ENCODE results near the gene WNT5B.
A peak's percentile ranks its signal among the peaks of the same experiment; 100 is the strongest.

WNT5B gene

DNA sequence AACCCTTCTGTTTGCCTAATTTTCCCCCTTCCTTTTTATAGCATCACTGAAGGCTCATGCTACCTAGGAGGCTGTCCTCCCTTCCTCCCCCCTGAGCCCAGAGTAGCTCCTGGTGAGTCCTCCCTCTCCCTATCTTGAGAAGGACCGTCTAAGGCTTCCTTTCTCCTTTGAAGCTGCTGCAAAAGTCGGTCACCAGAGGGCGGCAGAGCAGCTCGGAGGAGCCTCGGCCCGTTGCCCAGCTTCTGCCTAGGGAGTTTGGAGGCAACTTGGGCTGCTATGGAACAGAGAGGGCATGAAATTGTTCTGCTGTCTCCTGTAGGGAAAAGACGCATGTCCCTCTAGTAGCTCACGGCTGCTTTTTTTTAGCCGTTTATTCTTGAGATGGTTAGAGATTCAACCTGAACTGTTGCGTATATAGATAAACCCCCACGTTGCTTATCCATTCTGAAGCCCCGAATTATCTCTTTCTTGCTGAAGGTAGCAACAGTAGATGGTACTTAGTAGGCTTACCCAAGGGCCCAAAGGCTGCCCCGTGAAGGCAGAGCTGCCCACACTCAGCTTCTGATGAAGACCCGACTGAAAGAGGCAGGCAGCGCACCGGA is 5.7 kb downstream of the WNT5B start:
- H3K4me3 ChIP-seq (ENCODE audit: low read depth, low read length) = no peak overlapping the region
- TF ChIP-seq, protein P1, sequence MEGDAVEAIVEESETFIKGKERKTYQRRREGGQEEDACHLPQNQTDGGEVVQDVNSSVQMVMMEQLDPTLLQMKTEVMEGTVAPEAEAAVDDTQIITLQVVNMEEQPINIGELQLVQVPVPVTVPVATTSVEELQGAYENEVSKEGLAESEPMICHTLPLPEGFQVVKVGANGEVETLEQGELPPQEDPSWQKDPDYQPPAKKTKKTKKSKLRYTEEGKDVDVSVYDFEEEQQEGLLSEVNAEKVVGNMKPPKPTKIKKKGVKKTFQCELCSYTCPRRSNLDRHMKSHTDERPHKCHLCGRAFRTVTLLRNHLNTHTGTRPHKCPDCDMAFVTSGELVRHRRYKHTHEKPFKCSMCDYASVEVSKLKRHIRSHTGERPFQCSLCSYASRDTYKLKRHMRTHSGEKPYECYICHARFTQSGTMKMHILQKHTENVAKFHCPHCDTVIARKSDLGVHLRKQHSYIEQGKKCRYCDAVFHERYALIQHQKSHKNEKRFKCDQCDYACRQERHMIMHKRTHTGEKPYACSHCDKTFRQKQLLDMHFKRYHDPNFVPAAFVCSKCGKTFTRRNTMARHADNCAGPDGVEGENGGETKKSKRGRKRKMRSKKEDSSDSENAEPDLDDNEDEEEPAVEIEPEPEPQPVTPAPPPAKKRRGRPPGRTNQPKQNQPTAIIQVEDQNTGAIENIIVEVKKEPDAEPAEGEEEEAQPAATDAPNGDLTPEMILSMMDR (conservative IDR thresholded peaks at IDR 0.05; ENCODE audit: low read depth, low read length) = peak; percentile 96
- DNase-seq (ENCODE audit: low read depth) = peak; percentile 84

DNA sequence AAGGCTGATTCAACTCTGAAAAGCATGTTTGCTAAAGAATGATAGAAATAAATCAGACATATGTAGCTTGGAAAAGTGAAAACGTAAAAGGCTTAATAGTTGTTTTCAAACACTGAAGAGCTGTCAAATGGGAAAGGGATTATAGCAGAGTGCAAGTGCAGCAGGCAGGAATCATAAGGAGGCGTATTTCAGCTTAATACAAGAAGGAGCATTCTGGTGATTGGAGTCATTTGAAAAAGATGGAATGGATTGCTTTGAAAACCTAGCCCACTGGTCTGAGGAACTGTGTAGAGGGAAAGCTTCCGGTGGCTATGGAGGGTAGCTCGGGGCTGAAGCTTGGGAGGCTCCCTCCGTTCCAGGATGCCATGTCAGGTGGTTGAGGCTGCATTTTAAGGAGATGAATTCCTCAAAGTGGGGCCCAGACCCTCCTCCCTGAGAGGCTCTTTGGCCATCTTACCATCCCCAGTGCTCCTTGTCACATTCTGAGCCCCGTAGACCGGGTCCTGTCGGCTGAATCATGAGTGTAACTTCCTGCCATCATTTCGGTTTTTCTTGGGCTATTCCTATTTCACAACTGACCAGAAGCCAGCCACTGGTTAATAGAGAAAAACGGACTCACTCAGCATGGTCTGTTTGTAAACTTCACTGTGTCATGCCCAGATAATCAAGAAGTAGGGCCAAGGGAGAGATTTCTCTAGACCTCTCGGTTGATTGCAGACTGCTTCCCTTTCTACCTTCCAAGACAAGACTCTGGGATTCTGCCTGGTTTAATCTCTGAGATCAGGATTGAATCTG is 6.5 kb downstream of the WNT5B start:
- TF ChIP-seq, protein P1 (conservative IDR thresholded peaks at IDR 0.05; ENCODE audit: low read depth, low read length) = no peak
- no peak overlapping the region for H3K4me3 ChIP-seq (ENCODE audit: low read depth, low read length)
- DNase-seq (ENCODE audit: low read depth) = no peak

DNA sequence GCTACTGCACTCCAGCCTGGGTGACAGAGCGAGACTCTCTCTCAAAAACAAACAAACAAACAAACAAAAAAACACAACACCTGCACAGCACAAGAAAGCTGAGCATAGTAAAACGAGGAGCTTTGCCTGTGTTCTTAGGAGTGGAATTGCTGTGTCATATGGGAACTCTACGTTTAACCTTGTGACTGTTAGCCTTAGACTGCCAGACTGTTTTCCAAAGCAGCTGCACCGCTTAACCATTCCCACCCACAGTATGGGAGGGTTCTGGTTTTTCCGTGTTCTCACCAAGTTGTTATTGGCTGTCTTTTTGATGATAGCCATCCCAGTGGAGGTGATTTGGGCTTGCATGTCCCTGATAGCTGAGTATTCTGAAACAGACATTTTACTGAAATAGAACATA is 9.2 kb downstream of the WNT5B start:
- no peak overlapping the region for H3K4me3 ChIP-seq (ENCODE audit: low read depth, low read length)
- DNase-seq (ENCODE audit: low read depth) = no peak
- TF ChIP-seq, protein P1 (conservative IDR thresholded peaks at IDR 0.05; ENCODE audit: low read depth, low read length) = no peak

DNA sequence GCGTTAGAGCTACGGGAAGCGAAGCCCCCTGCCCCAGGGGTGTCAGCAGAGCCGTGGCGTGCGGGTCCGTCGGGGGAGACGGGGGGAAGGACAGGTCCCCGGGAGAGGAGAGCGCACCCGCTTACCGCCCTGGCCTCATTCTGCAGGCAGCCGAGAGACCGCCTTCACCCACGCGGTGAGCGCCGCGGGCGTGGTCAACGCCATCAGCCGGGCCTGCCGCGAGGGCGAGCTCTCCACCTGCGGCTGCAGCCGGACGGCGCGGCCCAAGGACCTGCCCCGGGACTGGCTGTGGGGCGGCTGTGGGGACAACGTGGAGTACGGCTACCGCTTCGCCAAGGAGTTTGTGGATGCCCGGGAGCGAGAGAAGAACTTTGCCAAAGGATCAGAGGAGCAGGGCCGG is 10.5 kb downstream of the WNT5B start:
- H3K4me3 ChIP-seq (ENCODE audit: low read depth, low read length) = no peak overlapping the region
- no peak for DNase-seq (ENCODE audit: low read depth)
- TF ChIP-seq, protein P1 (conservative IDR thresholded peaks at IDR 0.05; ENCODE audit: low read depth, low read length) = no peak

DNA sequence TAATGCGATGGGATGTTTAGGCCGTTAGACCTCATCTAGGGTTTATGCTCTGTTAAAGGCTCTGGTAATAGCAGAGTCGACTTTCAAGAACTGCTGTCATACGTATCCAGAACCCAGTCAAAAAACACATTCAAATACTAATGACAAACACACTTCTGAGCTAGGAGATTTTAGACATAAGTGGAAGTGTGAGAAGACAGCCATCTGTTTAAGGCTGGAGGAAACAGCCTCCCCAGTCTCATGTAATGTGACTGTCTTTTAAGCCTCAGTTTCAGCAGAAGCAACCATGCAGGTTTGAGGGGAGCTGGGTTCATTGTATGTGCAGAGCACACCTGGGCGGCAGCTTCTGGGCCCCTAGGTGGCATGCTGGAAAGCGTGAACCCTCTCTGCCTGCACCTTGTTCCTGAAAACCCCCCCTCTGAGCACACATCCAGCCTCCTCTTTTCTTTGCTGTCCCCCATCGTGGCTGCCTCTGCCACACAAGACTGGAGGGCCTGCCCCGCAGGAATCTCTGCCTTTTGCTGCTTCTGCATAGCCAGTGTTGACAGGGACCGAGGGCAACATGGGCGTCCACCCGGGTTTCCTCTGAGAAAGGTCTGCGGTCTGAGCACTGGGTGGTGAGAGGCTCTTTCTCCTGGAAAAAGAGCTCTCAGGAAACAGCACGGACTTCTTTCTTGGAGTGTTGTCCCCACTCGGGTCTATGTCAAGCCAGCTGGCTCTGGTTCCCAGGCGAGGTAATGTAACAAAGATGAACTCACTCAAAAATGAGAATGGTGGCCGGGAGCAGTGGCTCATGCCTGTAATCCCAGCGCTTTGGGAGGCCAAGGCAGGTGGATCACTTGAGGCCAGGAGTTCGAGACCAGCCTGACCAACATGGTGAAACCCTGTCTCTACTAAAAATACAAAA is 11.6 kb downstream of the WNT5B start:
- H3K4me3 ChIP-seq (ENCODE audit: low read depth, low read length) = no peak overlapping the region
- DNase-seq (ENCODE audit: low read depth) = no peak
- TF ChIP-seq, protein P1 (conservative IDR thresholded peaks at IDR 0.05; ENCODE audit: low read depth, low read length) = no peak

DNA sequence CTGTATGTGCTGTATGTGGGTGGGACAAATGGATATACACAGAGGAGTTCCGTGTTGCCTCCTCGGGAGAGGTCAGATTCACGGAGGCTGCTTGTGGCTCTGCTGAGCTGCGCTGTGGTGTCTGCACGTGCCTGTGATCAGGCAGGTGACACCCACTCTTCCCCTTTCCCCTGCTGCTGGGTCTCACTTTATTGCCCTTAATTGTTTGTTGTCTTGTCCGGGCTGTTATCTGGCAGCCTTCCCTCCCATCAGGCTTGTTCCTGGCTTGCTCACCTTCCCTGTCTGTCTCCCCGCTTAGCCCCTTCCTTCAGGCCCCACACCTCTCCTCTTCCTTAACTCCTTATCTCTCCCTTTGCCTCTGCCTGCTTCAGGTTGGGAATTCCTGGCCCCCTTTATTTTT is 13.5 kb downstream of the WNT5B start:
- H3K4me3 ChIP-seq (ENCODE audit: low read depth, low read length) = no peak overlapping the region
- DNase-seq (ENCODE audit: low read depth) = no peak
- TF ChIP-seq, protein P1 (conservative IDR thresholded peaks at IDR 0.05; ENCODE audit: low read depth, low read length) = no peak

Data from choroid plexus epithelial cell (primary cell).